Fibroblast of skin of back (primary cell): Measurements from ENCODE around the gene GGT7. TPM values are rescaled to one million over a fixed set of nuclear protein-coding genes. Genes with fewer than 3 reads are reported as not detected.
"Not testable (repeated sequence)": the region's sequence is repeated elsewhere in the genome, so short reads cannot be mapped to it uniquely, and the experiment has no call there.

Experiments
- DNase-seq: peaks from one replicate; pipeline ENCODE4 v3.0.0-alpha.2; 2013
- polyA plus RNA-seq, 2 experiments: library from polyadenylated mRNA; unstranded; fragments of 120-200 nt; gene quantifications; one replicate each; pipeline ENCODE4 v1.2.1, GENCODE V29; 2013; ENCODE audit not compliant: insufficient read length in 2 of 2

The GGT7 gene
- polyA plus RNA-seq (2013, experiment 1 of 2; ENCODE audit: insufficient read length), result 20.4 TPM
- polyA plus RNA-seq (2013, experiment 2 of 2; ENCODE audit: insufficient read length), result 18.3 TPM

- DNase-seq, result peak; percentile 73
Measured at GRCh38 chr20:34872622-34873224, at the start of gene GGT7. TSS of gene GGT7 (minus strand) at chr20:34872856. CDS start at chr20:34872815, 41 bp downstream.

DNA sequence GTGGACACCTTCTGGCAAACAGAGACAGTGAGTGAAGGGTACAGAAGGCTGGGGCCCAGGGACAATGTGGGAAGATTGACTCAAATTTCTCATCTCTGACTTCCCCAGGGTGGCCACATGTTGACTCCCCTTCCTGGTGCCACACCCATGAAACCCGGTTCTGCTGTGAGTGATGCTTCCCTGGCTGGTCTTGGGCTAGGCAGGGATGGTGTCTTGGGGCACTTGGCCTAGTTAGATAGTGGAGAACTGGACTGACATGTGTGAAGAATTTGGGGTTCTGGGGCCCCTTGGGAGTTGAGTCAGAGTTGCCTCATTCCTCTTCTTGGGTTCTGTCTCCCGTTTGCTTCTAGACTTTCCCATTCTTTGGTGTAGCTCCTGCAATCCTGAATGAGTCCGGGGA, 48.8 kb upstream of the GGT7 start:
- DNase-seq, result no peak

- DNase-seq, result no peak
Measured at GRCh38 chr20:34920055-34920454, 47.4 kb upstream of the GGT7 start.

GRCh38 chr20:34916774-34917354, 44.2 kb upstream of the GGT7 start:
- no peak for DNase-seq

DNA sequence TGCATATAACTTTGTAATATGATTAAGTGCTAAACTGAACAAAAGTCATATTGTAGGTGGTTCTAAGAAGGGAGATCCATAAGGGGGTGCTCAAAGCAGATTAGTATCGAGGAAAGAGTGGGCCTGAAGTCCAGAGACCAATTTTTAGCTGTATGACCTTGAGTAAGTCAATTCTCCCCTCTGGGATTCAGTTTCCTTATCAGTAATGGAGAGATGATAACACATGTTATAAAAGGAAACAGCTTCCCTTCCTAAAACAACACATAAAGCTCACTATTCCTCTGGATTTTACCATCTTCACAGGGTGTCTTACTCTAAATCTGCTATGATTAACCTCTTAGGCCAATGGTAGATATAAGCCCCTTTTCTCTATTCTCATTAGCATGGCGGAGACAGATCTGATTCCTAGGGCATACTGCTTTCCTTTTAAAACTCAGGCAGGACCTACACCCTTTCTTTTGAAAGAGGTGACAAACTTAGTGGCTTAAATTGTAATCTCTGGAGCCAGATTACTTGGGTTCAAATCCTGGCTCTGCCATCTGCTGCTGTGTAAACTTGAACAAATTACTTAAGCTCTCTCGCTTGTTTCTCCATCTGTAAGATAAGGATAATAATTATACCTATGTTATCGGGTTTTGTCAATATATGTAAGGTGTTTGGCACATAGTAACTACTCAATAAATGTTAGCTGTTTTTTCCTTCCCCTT, 43.2 kb upstream of the GGT7 start:
- no peak for DNase-seq

DNA sequence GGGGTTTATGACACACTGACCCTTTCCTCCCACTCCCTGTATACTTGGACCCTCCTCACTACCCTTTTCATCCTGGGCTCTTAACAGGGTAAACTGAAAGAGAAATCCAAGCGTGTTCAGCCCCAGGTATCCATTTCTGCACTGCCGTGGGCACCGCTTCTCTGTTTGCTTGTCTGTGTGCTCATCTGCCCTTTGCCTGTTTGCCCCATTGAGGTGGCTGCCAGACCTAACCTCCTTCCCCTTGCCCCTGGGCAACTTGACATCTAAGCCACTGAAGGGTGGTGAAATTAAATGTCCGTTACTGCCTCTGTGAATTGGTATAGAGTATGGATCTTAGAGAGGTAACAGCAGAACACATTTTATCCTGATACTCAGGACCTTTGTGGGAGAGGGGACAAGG, 42.5 kb upstream of the GGT7 start:
- DNase-seq, result no peak

DNA sequence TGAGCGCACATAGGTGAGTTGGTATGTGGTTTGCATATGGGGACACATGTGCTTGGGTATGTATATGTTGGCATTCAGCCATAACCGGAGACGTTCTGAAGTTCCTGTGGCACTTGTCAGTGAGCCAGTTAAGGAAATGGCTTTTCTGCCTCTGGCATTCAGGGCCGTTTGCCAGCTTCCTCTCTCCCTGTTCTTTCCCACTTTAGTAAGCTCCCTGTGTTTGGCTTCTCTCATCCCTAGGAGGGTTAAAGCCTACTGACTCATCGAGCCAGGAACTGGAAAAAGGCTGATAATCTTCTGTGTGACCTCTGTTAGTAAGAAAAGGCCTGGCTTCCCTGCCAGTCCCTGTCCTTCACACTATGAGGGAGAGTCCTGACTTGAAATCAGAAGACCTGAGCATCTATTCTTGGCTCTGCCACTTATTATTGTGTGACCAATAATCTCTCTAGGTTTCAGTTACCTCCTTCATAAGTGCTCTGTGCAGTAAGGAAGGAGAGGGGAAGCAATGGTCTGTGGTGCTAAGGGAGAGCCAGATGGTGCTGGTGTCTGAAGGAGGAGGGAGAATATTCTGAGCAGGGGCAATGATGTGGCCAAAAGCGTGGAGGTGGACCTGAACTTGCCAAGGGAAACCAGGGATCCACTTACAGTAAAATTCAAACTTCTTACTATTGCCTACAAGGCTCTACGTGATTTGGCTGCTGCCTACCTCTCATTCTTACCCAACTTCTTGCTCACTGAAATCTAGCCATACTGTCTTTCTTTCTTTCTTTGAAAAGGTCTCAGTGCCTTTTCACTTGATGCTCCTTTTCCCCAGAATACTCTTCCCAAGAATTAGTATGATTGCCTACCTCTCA, 35.2 kb upstream of the GGT7 start:
- DNase-seq, result peak; percentile 96

GRCh38 chr20:34904202-34904621, 31.6 kb upstream of the GGT7 start:
- DNase-seq, result no peak

DNA sequence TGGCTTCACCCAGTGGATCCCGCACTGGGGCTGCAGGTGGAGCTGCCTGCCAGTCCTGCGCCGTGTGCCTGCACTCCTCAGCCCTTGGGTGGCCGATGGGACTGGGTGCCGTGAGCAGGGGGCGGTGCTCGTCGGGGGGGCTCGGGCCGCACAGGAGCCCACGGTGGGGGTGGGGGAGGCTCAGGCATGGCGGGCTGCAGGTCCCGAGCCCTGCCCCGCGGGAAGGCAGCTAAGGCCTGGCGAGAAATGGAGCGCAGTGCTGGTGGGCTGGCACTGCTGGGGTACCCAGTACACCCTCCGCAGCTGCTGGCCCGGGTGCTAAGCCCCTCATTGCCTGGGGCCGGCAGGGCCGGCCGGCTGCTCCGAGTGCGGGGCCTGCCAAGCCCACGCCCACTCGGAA, 26.1 kb upstream of the GGT7 start:
- not testable (repeated sequence) for DNase-seq

- DNase-seq, result not testable (repeated sequence)
Measured at GRCh38 chr20:34898129-34898528, 25.5 kb upstream of the GGT7 start.

- peak; percentile 11 for DNase-seq
Measured at GRCh38 chr20:34896086-34896621, 23.5 kb upstream of the GGT7 start.

- no peak for DNase-seq
Measured at GRCh38 chr20:34895465-34895864, 22.8 kb upstream of the GGT7 start.

- no peak for DNase-seq
Measured at GRCh38 chr20:34894723-34895122, 22.1 kb upstream of the GGT7 start.

DNA sequence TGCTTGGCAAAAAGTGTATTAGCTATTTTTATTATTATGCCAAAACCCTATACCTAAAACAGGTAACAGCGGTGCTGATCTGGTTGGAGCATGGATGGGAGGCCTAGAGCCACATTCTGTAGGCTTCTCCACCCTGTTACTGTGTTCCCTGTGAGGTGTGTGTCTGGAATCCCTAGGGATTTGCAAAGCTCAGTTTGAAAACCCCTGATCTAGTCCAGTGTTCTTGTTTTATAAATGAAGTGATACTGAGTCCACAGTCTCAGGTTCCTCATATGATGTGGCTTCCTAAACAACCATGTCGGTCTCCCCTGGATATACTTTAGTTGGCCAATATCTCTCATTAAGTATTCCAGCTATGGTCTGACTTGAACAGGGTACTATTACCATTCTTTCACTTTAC, 20.0 kb upstream of the GGT7 start:
- DNase-seq, result no peak

GRCh38 chr20:34891166-34892062, 18.8 kb upstream of the GGT7 start:
- DNase-seq, result peak; percentile 44

DNA sequence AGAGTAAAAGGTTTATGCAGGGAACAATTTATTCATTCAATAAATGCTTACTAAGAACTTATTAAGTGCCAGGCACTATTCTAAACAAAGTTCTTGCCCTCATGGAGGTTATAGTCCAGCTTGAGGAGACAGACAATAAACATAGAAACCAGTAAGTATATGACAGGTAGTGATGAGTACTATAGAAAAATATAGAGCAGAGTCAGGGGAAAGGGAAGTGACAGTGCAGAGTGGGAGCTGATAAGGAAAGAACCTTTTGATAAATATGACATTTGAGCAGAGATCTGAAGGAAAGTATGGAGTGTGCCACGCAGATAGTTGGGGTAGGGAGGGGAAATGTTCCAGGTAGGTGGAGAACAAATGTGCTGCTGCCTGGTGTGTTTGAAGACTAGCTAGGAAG, 15.8 kb upstream of the GGT7 start:
- DNase-seq, result no peak

- DNase-seq, result no peak
Measured at GRCh38 chr20:34887023-34887422, 14.4 kb upstream of the GGT7 start.

- DNase-seq, result no peak
Measured at GRCh38 chr20:34886122-34886521, 13.5 kb upstream of the GGT7 start.

GRCh38 chr20:34884260-34884659, 11.6 kb upstream of the GGT7 start:
- no peak for DNase-seq

DNA sequence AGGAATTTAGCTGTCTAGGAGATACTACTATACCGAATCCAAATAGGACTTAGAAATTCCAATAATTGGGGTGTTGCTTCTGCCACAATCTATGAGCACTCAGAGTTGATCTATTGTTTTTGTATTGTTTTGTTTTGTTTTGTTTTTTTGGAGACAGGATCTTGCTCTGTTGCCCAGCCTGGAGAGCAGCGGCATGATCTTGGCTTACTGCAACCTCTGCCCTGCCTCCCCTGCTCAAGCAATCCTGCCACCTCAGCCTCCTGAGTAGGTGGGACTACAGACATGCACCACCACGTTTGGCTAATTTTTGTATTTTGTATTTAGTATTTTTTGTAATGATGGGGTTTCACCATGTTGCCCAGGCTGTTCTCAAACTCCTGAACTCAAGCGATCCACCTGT, 11.2 kb upstream of the GGT7 start:
- no peak for DNase-seq

GRCh38 chr20:34883087-34883688, 10.5 kb upstream of the GGT7 start:
- DNase-seq, result no peak
